CD14-positive monocyte (primary cell): ENCODE data around the gene VPS13A. TPM values are rescaled to one million over a fixed set of nuclear protein-coding genes. Genes with fewer than 3 reads are reported as not detected.

Experiments used
- DNase-seq, 3 donors: peaks; one replicate each; pipeline ENCODE4 v3.0.0-alpha.2; 2011 to 2022
- H2AFZ ChIP-seq: 2 replicates; pipeline ENCODE4 v1.6.0; 2012; ENCODE audit warnings: mild to moderate bottlenecking, low read depth, low read length, inconsistent platforms; ENCODE audit not compliant: insufficient read depth, poor library complexity, severe bottlenecking
- H3K27ac ChIP-seq, 2 donors: 1 replicate in 1 of 2; 2 replicates in 1 of 2; pipeline ENCODE4 v1.5.1; 2012 to 2013; ENCODE audit warnings: low read length in 2 of 2, control low read depth in 1 of 2, inconsistent platforms in 1 of 2, low read depth in 1 of 2, mild to moderate bottlenecking in 1 of 2
- H3K27me3 ChIP-seq, 2 donors: one replicate each; pipeline versions ENCODE4 v1.6.0 to v1.6.1; 2011 to 2013; ENCODE audit warnings: low read length in 2 of 2; ENCODE audit not compliant: control insufficient read depth in 2 of 2, insufficient read depth in 2 of 2
- H3K36me3 ChIP-seq, 2 donors: replicated peaks in 1 of 2; 1 replicate in 1 of 2; 2 replicates in 1 of 2; pipeline versions ENCODE4 v1.5.1 to v1.6.1; 2012 to 2013; ENCODE audit warnings: low read length in 2 of 2, control low read depth in 1 of 2, inconsistent platforms in 1 of 2, mild to moderate bottlenecking in 1 of 2; ENCODE audit not compliant: insufficient read depth in 2 of 2, control insufficient read depth in 1 of 2
- H3K4me1 ChIP-seq, 2 donors: 1 replicate in 1 of 2; 2 replicates in 1 of 2; pipeline versions ENCODE4 v1.5.1 to v1.6.1; 2012 to 2013; ENCODE audit warnings: low read length in 2 of 2, control low read depth in 1 of 2, inconsistent platforms in 1 of 2, mild to moderate bottlenecking in 1 of 2, moderate library complexity in 1 of 2; ENCODE audit not compliant: insufficient read depth in 2 of 2, control insufficient read depth in 1 of 2
- H3K4me2 ChIP-seq: replicated peaks from 2 replicates; pipeline ENCODE3; 2012; ENCODE audit warnings: low read length, moderate library complexity, mild to moderate bottlenecking; ENCODE audit not compliant: poor library complexity, severe bottlenecking; ENCODE audit errors: extremely low read depth
- H3K4me3 ChIP-seq, 3 experiments: fragments of 200-600 bp in 1 of 3; sonication (generic) in 1 of 3; replicated peaks in 1 of 3; 1 replicate in 2 of 3; 2 replicates in 1 of 3; pipeline ENCODE4 v1.5.1; 2011 to 2013; ENCODE audit warnings: low read length in 3 of 3, mild to moderate bottlenecking in 3 of 3, control low read depth in 2 of 3, low read depth in 2 of 3, inconsistent platforms in 1 of 3, moderate library complexity in 1 of 3
- H3K79me2 ChIP-seq: 2 replicates; pipeline ENCODE4 v1.6.0; 2012; ENCODE audit warnings: mild to moderate bottlenecking, control low read depth, inconsistent platforms, low read length, moderate library complexity; ENCODE audit not compliant: insufficient read depth
- H3K9ac ChIP-seq: 2 replicates; pipeline ENCODE4 v1.6.0; 2017; ENCODE audit warnings: low read length, mild to moderate bottlenecking; ENCODE audit not compliant: insufficient read depth, poor library complexity, severe bottlenecking
- H3K9me3 ChIP-seq, 2 donors: replicated peaks in 1 of 2; 1 replicate in 1 of 2; 2 replicates in 1 of 2; pipeline versions ENCODE4 v1.5.1 to v1.6.1; 2012 to 2013; ENCODE audit warnings: low read length in 2 of 2, control low read depth in 1 of 2; ENCODE audit not compliant: control insufficient read depth in 1 of 2, insufficient read depth in 1 of 2
- H4K20me1 ChIP-seq: 2 replicates; pipeline ENCODE4 v1.6.0; 2012; ENCODE audit warnings: mild to moderate bottlenecking, low read length, control low read depth, moderate library complexity; ENCODE audit not compliant: insufficient read depth
- H3K27ac Mint-ChIP-seq, 7 donors: one replicate each; pipeline ENCODE4 v1.8.0; 2020; ENCODE audit warnings: mild to moderate bottlenecking in 7 of 7, mixed read lengths in 7 of 7, moderate library complexity in 6 of 7, inconsistent platforms in 2 of 7
- H3K27me3 Mint-ChIP-seq, 3 donors: one replicate each; pipeline ENCODE4 v1.8.0; 2021 to 2022; ENCODE audit warnings: low read depth in 3 of 3, mild to moderate bottlenecking in 3 of 3, mixed read lengths in 3 of 3, moderate library complexity in 3 of 3, inconsistent platforms in 1 of 3
- H3K36me3 Mint-ChIP-seq, 2 donors: one replicate each; pipeline ENCODE4 v1.8.0; 2020; ENCODE audit warnings: mixed read lengths in 2 of 2, inconsistent platforms in 1 of 2, mild to moderate bottlenecking in 1 of 2
- H3K4me1 Mint-ChIP-seq: one replicate; pipeline ENCODE4 v1.8.0; 2020; ENCODE audit warnings: mild to moderate bottlenecking, mixed read lengths
- H3K4me3 Mint-ChIP-seq, 2 donors: one replicate each; pipeline ENCODE4 v1.8.0; 2020; ENCODE audit warnings: mild to moderate bottlenecking in 2 of 2, mixed read lengths in 2 of 2, moderate library complexity in 1 of 2
- H3K9me3 Mint-ChIP-seq, 7 donors: one replicate each; pipeline ENCODE4 v1.8.0; 2020 to 2022; ENCODE audit warnings: mixed read lengths in 7 of 7, mild to moderate bottlenecking in 6 of 7, moderate library complexity in 6 of 7, inconsistent platforms in 2 of 7
- whole genome bisulfite sequencing: methylation state at CpG from one replicate; pipeline ENCODE4 v1.1.5; 2013; ENCODE audit warnings: missing lambda C conversion rate; ENCODE audit not compliant: insufficient coverage; 5-methylcytosine and 5-hydroxymethylcytosine counted together
- intact Hi-C, 2 donors: fragments of 100-400 bp; cut with micrococcal nuclease; formaldehyde crosslinking; loops; one replicate each; pipeline versions ENCODE4 v1.15.0 to v1.15.1; 2023
- polyA plus RNA-seq, 3 donors: library from polyadenylated mRNA; depleted of rRNA in 1 of 3; unstranded in 2 of 3; stranded (reverse) in 1 of 3; fragments of 300-500 nt in 2 of 3; fragments of >200 nt in 1 of 3; fragmentation: Illumina TruSeq in 2 of 3; gene quantifications; 1 replicate in 2 of 3; 2 replicates in 1 of 3; pipeline ENCODE4 v1.2.3, GENCODE V29; 2012 to 2021
- TF ChIP-seq, protein P1 (sequence below): fragments of 200-600 bp; IDR thresholded peaks from one replicate; pipeline ENCODE4 v1.8.0; 2022; ENCODE audit warnings: antibody characterized with exemption, mild to moderate bottlenecking

VPS13A gene
- polyA plus RNA-seq, 3 donors = 0.27 to 1.8 (median 1.1) TPM

- no peak overlapping the region for H3K9ac ChIP-seq
- 100% methylated on average over 5 of the region's 6 CpGs for WGBS
- Mint-ChIP-seq H3K9me3 (no peaks in the 10 kb centered on the region), H3K27ac (no peak overlapping the region), H3K27me3 (no peaks in the 10 kb centered on the region), H3K4me1 (no peaks in the 10 kb centered on the region), H3K4me3 (no peak overlapping the region), H3K36me3 (peaks cover 10 to 16% of the 10 kb centered on the region in 2 donors)
- intact Hi-C loops = no loop called here
- H3K9me3 ChIP-seq = no peaks in the 10 kb centered on the region
- H3K36me3 ChIP-seq = no peaks in the 10 kb centered on the region
- TF ChIP-seq, protein P1, sequence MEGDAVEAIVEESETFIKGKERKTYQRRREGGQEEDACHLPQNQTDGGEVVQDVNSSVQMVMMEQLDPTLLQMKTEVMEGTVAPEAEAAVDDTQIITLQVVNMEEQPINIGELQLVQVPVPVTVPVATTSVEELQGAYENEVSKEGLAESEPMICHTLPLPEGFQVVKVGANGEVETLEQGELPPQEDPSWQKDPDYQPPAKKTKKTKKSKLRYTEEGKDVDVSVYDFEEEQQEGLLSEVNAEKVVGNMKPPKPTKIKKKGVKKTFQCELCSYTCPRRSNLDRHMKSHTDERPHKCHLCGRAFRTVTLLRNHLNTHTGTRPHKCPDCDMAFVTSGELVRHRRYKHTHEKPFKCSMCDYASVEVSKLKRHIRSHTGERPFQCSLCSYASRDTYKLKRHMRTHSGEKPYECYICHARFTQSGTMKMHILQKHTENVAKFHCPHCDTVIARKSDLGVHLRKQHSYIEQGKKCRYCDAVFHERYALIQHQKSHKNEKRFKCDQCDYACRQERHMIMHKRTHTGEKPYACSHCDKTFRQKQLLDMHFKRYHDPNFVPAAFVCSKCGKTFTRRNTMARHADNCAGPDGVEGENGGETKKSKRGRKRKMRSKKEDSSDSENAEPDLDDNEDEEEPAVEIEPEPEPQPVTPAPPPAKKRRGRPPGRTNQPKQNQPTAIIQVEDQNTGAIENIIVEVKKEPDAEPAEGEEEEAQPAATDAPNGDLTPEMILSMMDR = no peak
- H4K20me1 ChIP-seq = no peaks in the 10 kb centered on the region
- no peak overlapping the region for H3K27ac ChIP-seq
- no peak overlapping the region for H3K4me3 ChIP-seq
- no peaks in the 10 kb centered on the region for H3K79me2 ChIP-seq
- H2AFZ ChIP-seq = no peak overlapping the region
- no peak for DNase-seq
- no peaks in the 10 kb centered on the region for H3K4me1 ChIP-seq
- no peaks in the 10 kb centered on the region for H3K27me3 ChIP-seq
- H3K4me2 ChIP-seq = no peak overlapping the region
Measured at GRCh38 chr9:77211561-77211960, 34.2 kb downstream of the VPS13A start.

DNA sequence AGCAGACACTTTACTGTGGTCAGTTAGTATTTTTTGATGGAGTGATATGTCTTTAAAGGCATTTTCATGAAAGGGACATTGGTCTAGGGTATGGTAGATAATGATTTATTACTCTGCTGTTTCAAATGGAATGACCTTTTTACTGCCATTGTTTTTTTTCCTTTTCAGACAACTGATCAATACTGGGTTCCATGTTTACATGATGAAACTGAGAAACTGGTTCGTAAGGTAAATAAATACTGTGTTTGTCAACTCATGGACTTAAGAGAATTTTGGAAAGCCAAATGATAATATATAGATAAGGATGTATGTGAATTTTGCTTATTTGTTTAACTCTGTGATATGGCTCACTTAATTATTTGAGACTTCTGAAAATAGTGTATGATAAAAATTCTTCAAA is 35.5 kb downstream of the VPS13A start:
- peaks cover 13 to 16% of the 10 kb centered on the region in 2 donors for H3K36me3 Mint-ChIP-seq

More for the DNA sequence above, 35.5 kb downstream of the VPS13A start:
- Mint-ChIP-seq H3K9me3 (no peaks in the 10 kb centered on the region), H3K27me3 (no peaks in the 10 kb centered on the region), H3K4me3 (no peak overlapping the region), H3K4me1 (no peaks in the 10 kb centered on the region), H3K27ac (no peak overlapping the region)
- H3K79me2 ChIP-seq = no peaks in the 10 kb centered on the region
- H3K4me1 ChIP-seq = no peaks in the 10 kb centered on the region
- WGBS = no CpG with 5 or more reads among the region's 1 CpG
- no peak for DNase-seq
- no peaks in the 10 kb centered on the region for H4K20me1 ChIP-seq
- no peak overlapping the region for H3K9ac ChIP-seq
- no peak overlapping the region for H2AFZ ChIP-seq
- no peaks in the 10 kb centered on the region for H3K9me3 ChIP-seq
- no peaks in the 10 kb centered on the region for H3K27me3 ChIP-seq
- TF ChIP-seq, protein P1 = no peak
- intact Hi-C loops = no loop called here
- H3K4me2 ChIP-seq = no peak overlapping the region
- H3K27ac ChIP-seq = no peak overlapping the region
- no peaks in the 10 kb centered on the region for H3K36me3 ChIP-seq
- no peak overlapping the region for H3K4me3 ChIP-seq
